HG03025 (cell line): ENCODE data around the gene TIRAP.
A peak's percentile ranks its signal among the peaks of the same experiment; 100 is the strongest.
"Not testable (repeated sequence)": the region's sequence is repeated elsewhere in the genome, so short reads cannot be mapped to it uniquely, and the experiment has no call there.

ENCODE experiments used
- ATAC-seq: cut with Tn5 transposase; IDR thresholded peaks from one replicate; pipeline ENCODE4 v1.9.1; 2021; ENCODE audit warnings: mild to moderate bottlenecking, moderate library complexity; ENCODE audit not compliant: unreplicated experiment, low FRiP score

Gene TIRAP

GRCh38 chr11:126282361-126282735 is 545 bp upstream of the TIRAP start:
- ATAC-seq = no peak

GRCh38 chr11:126284829-126285228 is 1.9 kb downstream of the TIRAP start:
- ATAC-seq = peak; percentile 41

- ATAC-seq = no peak
Observed at GRCh38 chr11:126288237-126288636, 5.3 kb downstream of the TIRAP start.

- ATAC-seq = no peak
Observed at GRCh38 chr11:126290887-126291286, 8.0 kb downstream of the TIRAP start.

- ATAC-seq = no peak
Observed at GRCh38 chr11:126293726-126294125, 10.8 kb downstream of the TIRAP start.

GRCh38 chr11:126297004-126297403 is 14.1 kb downstream of the TIRAP start:
- ATAC-seq = no peak

- peak; percentile 90 for ATAC-seq
Observed at GRCh38 chr11:126303623-126304456, 20.9 kb downstream of the TIRAP start, which contains the start of gene DCPS. Gene DCPS (plus strand): TSS chr11:126304060. CDS start chr11:126304081, 21 bp downstream.

- ATAC-seq = no peak
Observed at GRCh38 chr11:126304457-126305075, 21.7 kb downstream of the TIRAP start.

GRCh38 chr11:126305699-126306098 is 22.8 kb downstream of the TIRAP start:
- ATAC-seq = peak; percentile 36

GRCh38 chr11:126307706-126308105 is 24.8 kb downstream of the TIRAP start:
- ATAC-seq = no peak

GRCh38 chr11:126308271-126308671 is 25.4 kb downstream of the TIRAP start:
- ATAC-seq = no peak

GRCh38 chr11:126308771-126309170 is 25.9 kb downstream of the TIRAP start:
- ATAC-seq = not testable (repeated sequence)

GRCh38 chr11:126310200-126310991 is 27.5 kb downstream of the TIRAP start:
- peak; percentile 37 for ATAC-seq

GRCh38 chr11:126310992-126311310 is 28.1 kb downstream of the TIRAP start:
- no peak for ATAC-seq

GRCh38 chr11:126311401-126312291 is 28.8 kb downstream of the TIRAP start:
- ATAC-seq = peak; percentile 76

GRCh38 chr11:126312961-126313360 is 30.1 kb downstream of the TIRAP start:
- no peak for ATAC-seq

- no peak for ATAC-seq
Observed at GRCh38 chr11:126313826-126314225, 30.9 kb downstream of the TIRAP start.

GRCh38 chr11:126317432-126317755 is 34.5 kb downstream of the TIRAP start:
- no peak for ATAC-seq

- peak; percentile 18 for ATAC-seq
Observed at GRCh38 chr11:126317756-126318573, 35.1 kb downstream of the TIRAP start.
